ENCODE results near the gene FAR2. TPM values are rescaled to one million over a fixed set of nuclear protein-coding genes. Genes with fewer than 3 reads are reported as not detected.
"Not testable (repeated sequence)": the region's sequence is repeated elsewhere in the genome, so short reads cannot be mapped to it uniquely, and the experiment has no call there.

Gene FAR2
- total RNA-seq, 1 donor from 2014 or later, result 13.6 TPM

- Mint-ChIP-seq H3K4me3 (no peak overlapping the region), H3K4me1 (no peaks in the 10 kb centered on the region), H3K27me3 (ENCODE audit: low read depth) (no peaks in the 10 kb centered on the region), H3K9me3 (no peaks in the 10 kb centered on the region), H3K27ac (ENCODE audit: unreplicated experiment) (no peak overlapping the region), H3K36me3 (ENCODE audit: low read depth) (no peaks in the 10 kb centered on the region)
- no peak for DNase-seq (ENCODE audit: low read depth, low spot score)
- TF ChIP-seq CTCF (conservative IDR thresholded peaks at IDR 0.05), result no peak
Observed at GRCh38 chr12:29249930-29250329, 100.9 kb downstream of the FAR2 start.

DNA sequence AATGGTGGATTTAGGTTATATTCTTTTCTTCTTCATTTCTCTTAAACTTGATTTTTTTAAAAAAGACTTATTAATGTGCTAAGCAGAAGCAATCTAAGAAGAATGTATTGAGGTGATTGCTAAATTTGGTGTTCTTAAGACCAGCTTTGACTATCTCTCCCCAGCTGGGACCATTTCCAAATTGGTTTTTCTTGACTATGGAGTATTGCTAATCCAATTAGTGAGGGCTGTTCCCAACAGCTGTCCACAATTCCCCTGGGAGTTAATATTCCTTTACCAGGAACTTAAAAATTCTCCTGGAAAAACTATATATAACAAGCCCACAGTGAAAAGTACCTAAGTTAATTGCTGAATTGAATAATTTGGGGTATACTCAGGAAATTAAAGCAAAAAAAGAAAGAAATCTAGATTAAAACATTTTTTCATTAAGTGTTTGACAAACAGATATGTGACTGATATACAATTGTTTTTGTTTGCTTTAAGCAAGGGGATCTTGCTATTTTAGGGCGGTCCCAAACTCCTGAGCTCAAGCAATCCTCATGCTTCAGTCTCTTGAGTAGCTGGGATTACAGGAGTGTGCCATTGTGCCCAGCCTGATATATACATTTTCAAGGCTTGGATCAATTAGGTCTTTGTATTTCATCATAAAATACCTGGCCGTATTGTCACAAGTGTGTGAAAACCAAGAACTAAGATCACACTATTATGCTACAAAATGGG lies 105.0 kb downstream of the FAR2 start:
- Mint-ChIP-seq H3K4me3 (no peak overlapping the region), H3K27me3 (ENCODE audit: low read depth) (no peaks in the 10 kb centered on the region), H3K36me3 (ENCODE audit: low read depth) (peaks cover 3% of the 10 kb centered on the region), H3K27ac (ENCODE audit: unreplicated experiment) (no peak overlapping the region), H3K9me3 (peaks cover 3% of the 10 kb centered on the region), H3K4me1 (no peaks in the 10 kb centered on the region)
- TF ChIP-seq CTCF (conservative IDR thresholded peaks at IDR 0.05), result no peak
- DNase-seq (ENCODE audit: low read depth, low spot score), result no peak

DNA sequence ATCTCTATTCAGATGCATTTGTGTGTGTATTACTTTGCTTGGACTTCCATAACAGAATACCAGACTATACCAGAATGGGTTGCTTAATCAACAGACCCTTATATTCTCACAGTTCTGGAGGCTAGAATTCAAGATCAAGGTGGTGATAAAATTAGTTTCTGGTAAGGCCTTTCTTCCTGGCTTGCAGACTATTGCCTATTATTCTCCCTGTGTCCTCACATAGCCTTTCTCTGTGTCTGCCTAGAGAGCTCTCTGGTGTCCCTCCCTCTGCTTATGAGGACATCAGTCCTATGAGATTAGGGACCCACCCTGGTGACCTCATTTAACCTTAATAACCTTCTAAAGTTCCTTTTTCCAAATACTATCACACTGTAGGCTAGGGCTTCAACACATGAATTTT lies 106.0 kb downstream of the FAR2 start:
- DNase-seq (ENCODE audit: low read depth, low spot score), result no peak
- Mint-ChIP-seq H3K4me1 (no peaks in the 10 kb centered on the region), H3K4me3 (no peak overlapping the region), H3K36me3 (ENCODE audit: low read depth) (peaks cover 3% of the 10 kb centered on the region), H3K27ac (ENCODE audit: unreplicated experiment) (no peak overlapping the region), H3K27me3 (ENCODE audit: low read depth) (no peaks in the 10 kb centered on the region), H3K9me3 (peaks cover 3% of the 10 kb centered on the region)
- no peak for TF ChIP-seq CTCF (conservative IDR thresholded peaks at IDR 0.05)

GRCh38 chr12:29256598-29256997 lies 107.5 kb downstream of the FAR2 start:
- no peaks in the 10 kb centered on the region for H3K4me1 Mint-ChIP-seq
- H3K9me3 Mint-ChIP-seq, result peaks cover 6% of the 10 kb centered on the region
- TF ChIP-seq CTCF (conservative IDR thresholded peaks at IDR 0.05), result no peak
- H3K36me3 Mint-ChIP-seq (ENCODE audit: low read depth), result peaks cover 6% of the 10 kb centered on the region
- no peak overlapping the region for H3K27ac Mint-ChIP-seq (ENCODE audit: unreplicated experiment)
- no peak for DNase-seq (ENCODE audit: low read depth, low spot score)
- no peak overlapping the region for H3K4me3 Mint-ChIP-seq
- H3K27me3 Mint-ChIP-seq (ENCODE audit: low read depth), result no peaks in the 10 kb centered on the region

DNA sequence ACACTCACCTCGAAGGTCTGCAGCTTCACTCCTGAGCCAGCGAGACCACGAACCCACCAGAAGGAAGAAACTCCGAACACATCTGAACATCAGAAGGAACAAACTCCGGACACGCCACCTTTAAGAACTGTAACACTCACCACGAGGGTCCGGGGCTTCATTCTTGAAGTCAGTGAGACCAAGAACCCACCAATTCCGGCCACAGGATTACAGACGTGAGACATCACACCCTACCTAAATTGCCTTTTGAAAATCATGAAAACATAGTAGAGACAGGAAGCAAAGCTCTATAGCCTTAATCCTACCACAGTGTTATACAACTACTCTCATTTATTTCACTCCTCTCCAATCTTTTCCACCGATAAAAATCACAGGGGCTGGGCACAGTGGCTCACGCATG lies 108.6 kb downstream of the FAR2 start:
- H3K4me1 Mint-ChIP-seq; H3K9me3 Mint-ChIP-seq; H3K4me3 Mint-ChIP-seq; H3K27ac Mint-ChIP-seq (ENCODE audit: unreplicated experiment); H3K27me3 Mint-ChIP-seq (ENCODE audit: low read depth); DNase-seq (ENCODE audit: low read depth, low spot score); H3K36me3 Mint-ChIP-seq (ENCODE audit: low read depth): not testable (repeated sequence)

DNA sequence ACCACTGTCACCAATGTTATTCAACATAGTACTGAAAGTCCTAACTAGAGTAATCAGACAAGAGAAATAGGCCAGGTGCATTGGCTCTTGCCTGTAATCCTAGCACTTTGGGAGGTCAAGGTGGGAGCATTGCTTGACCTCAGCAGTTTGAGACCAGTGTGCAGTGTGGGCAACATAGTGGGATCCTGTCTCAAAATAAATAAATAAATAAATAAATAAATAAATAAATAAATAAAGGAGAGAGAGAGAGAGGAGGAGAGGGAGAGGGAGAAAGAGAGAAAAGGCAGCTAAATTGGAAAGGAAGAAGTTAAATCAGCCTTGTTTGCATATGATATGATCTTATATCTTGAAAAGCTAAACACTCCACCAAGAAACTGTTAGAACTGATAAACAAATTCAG lies 115.3 kb downstream of the FAR2 start:
- H3K36me3 Mint-ChIP-seq (ENCODE audit: low read depth), result peaks cover 6% of the 10 kb centered on the region

More for the DNA sequence above, 115.3 kb downstream of the FAR2 start:
- no peak for DNase-seq (ENCODE audit: low read depth, low spot score)
- no peak overlapping the region for H3K27ac Mint-ChIP-seq (ENCODE audit: unreplicated experiment)
- H3K4me3 Mint-ChIP-seq, result no peak overlapping the region
- no peaks in the 10 kb centered on the region for H3K4me1 Mint-ChIP-seq
- no peak for TF ChIP-seq CTCF (conservative IDR thresholded peaks at IDR 0.05)
- H3K9me3 Mint-ChIP-seq, result peaks cover 16% of the 10 kb centered on the region
- H3K27me3 Mint-ChIP-seq (ENCODE audit: low read depth), result no peaks in the 10 kb centered on the region
